SK-N-SH treated with all-trans-retinoic acid at 6 μM for 48 hours (cell line): ENCODE data around the gene SACS.

Experiments used
- ATAC-seq: fragments of 200-7000 bp; cut with Tn5 transposase; 3 replicates; pipeline ENCODE4 v1.9.1; 2020; ENCODE audit warnings: mild to moderate bottlenecking, moderate library complexity
- ARNTL ChIP-seq: fragments of 450-650 bp; formaldehyde crosslinking; IDR thresholded peaks from 2 replicates; pipeline ENCODE4 v1.5.0; 2020; ENCODE audit warnings: low read depth, mild to moderate bottlenecking, moderate library complexity, borderline replicate concordance
- BACH2 ChIP-seq: fragments of 250-450 bp; sonication (Bioruptor Pico); IDR thresholded peaks from 2 replicates; pipeline ENCODE4 v1.9.0; 2021; ENCODE audit warnings: mild to moderate bottlenecking, borderline replicate concordance
- CSDC2 ChIP-seq: fragments of 250-450 bp; sonication (Bioruptor Pico); IDR thresholded peaks from 2 replicates; pipeline ENCODE4 v1.5.0; 2020; ENCODE audit warnings: mild to moderate bottlenecking, moderate library complexity
- CSRNP3 ChIP-seq: fragments of 250-450 bp; sonication (Bioruptor Pico); IDR thresholded peaks from 2 replicates; pipeline ENCODE4 v1.5.1; 2021; ENCODE audit warnings: mild to moderate bottlenecking, moderate library complexity
- ESRRG ChIP-seq: fragments of 250-450 bp; sonication (Bioruptor Pico); IDR thresholded peaks from 2 replicates; pipeline ENCODE4 v1.6.1; 2021; ENCODE audit warnings: mild to moderate bottlenecking
- GLIS3 ChIP-seq: fragments of 250-450 bp; sonication (Bioruptor Pico); IDR thresholded peaks from 2 replicates; pipeline ENCODE4 v1.5.0; 2020; ENCODE audit warnings: mild to moderate bottlenecking, moderate library complexity
- OSR1 ChIP-seq: fragments of 250-450 bp; sonication (Bioruptor Pico); IDR thresholded peaks from 2 replicates; pipeline ENCODE4 v1.8.0; 2022; ENCODE audit warnings: moderate library complexity, mild to moderate bottlenecking, inconsistent platforms
- POU6F1 ChIP-seq: fragments of 250-450 bp; sonication (Bioruptor Pico); IDR thresholded peaks from 2 replicates; pipeline ENCODE4 v1.8.0; 2021; ENCODE audit warnings: low read depth, mild to moderate bottlenecking, moderate library complexity, borderline replicate concordance
- PPARA ChIP-seq: fragments of 250-450 bp; sonication (Bioruptor Pico); IDR thresholded peaks from 2 replicates; pipeline ENCODE4 v1.5.0; 2020; ENCODE audit warnings: mild to moderate bottlenecking, borderline replicate concordance
- RARB ChIP-seq: fragments of 250-450 bp; sonication (Bioruptor Pico); IDR thresholded peaks from 2 replicates; pipeline ENCODE4 v1.8.0; 2021; ENCODE audit warnings: mild to moderate bottlenecking, moderate library complexity
- SNAI2 ChIP-seq: fragments of 250-450 bp; sonication (Bioruptor Pico); IDR thresholded peaks from 2 replicates; pipeline ENCODE4 v1.5.0; 2020; ENCODE audit warnings: mild to moderate bottlenecking, moderate library complexity
- TCF4 ChIP-seq: fragments of 250-450 bp; sonication (Bioruptor Pico); IDR thresholded peaks from 2 replicates; pipeline ENCODE4 v1.8.0; 2021; ENCODE audit warnings: mild to moderate bottlenecking, moderate library complexity, borderline replicate concordance
- TOX ChIP-seq: fragments of 250-450 bp; sonication (Bioruptor Pico); IDR thresholded peaks from 2 replicates; pipeline ENCODE4 v1.8.0; 2021; ENCODE audit warnings: mild to moderate bottlenecking, moderate library complexity, borderline replicate concordance
- ZC3H10 ChIP-seq: fragments of 250-450 bp; sonication (Bioruptor Pico); IDR thresholded peaks from 2 replicates; pipeline ENCODE4 v1.5.1; 2021; ENCODE audit warnings: mild to moderate bottlenecking, moderate library complexity
- ZFP3 ChIP-seq: fragments of 250-450 bp; sonication (Bioruptor Pico); IDR thresholded peaks from 2 replicates; pipeline ENCODE4 v1.5.0; 2020; ENCODE audit warnings: mild to moderate bottlenecking, moderate library complexity
- ZFP30 ChIP-seq: fragments of 450-650 bp; formaldehyde crosslinking; IDR thresholded peaks from 2 replicates; pipeline ENCODE4 v1.5.0; 2022; ENCODE audit warnings: mild to moderate bottlenecking, moderate library complexity
- ZNF565 ChIP-seq: fragments of 450-650 bp; formaldehyde crosslinking; conservative IDR thresholded peaks from 2 replicates; pipeline ENCODE4 v1.5.0; 2020; ENCODE audit warnings: low read depth, mild to moderate bottlenecking, moderate library complexity
- ZNF70 ChIP-seq: fragments of 450-650 bp; formaldehyde crosslinking; IDR thresholded peaks from 2 replicates; pipeline ENCODE4 v1.5.0; 2020; ENCODE audit warnings: mild to moderate bottlenecking, moderate library complexity
- ZNF8 ChIP-seq: fragments of 450-650 bp; formaldehyde crosslinking; IDR thresholded peaks from 2 replicates; pipeline ENCODE4 v1.5.0; 2020; ENCODE audit warnings: mild to moderate bottlenecking, moderate library complexity
- TF ChIP-seq, protein P1 (sequence below): fragments of 250-450 bp; sonication (Bioruptor Pico); IDR thresholded peaks from 2 replicates; pipeline ENCODE4 v1.5.0; 2020; ENCODE audit warnings: mild to moderate bottlenecking, moderate library complexity
- TF ChIP-seq, protein P2 (sequence below): fragments of 250-450 bp; sonication (Bioruptor Pico); IDR thresholded peaks from 2 replicates; pipeline ENCODE4 v1.8.0; 2020; ENCODE audit warnings: mild to moderate bottlenecking, moderate library complexity, borderline replicate concordance

Gene SACS

DNA sequence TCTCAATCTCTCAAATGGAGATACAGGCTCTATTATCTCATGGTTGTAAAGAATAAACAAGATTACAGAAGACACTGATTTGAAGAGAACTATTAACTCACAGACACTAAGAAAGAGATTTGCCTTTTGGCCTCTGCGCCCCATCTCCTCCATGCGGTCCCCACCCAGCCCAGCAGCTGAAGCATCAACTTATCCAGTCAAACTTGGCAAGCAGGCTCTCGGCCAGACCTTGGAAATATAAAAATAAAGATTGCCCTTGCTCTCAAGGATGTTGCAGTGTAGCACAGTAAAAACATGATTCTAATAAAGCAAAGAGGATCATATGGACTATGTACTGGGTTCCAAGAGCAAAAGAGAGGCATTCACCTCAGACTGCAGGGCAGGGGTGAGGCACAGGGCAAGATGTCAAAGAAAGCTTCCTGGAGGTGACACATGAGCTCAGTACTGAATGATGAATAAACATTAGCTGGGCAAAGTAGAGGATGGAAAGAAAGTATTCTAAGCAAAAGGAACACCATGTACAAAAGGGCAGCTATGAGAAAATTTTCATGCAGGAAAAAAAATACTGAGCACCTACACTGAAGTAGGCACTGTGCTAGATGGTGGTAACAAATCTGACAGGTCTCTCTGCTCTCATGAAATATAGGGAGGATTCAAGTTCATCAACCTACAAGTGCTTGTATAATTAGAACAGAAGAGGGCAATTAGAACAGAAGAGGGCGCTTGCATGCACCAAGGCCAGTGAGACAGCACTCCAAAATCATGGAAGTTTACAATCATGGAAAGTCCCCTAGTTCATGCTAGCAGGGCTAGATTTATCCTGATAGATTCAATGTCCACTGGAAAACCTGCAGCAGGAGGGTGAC is 85.0 kb downstream of the SACS start:
- TF ChIP-seq OSR1 (CRISPR knock-in tag) (no peak), GLIS3 (CRISPR knock-in tag) (no peak), CSRNP3 (CRISPR knock-in tag) (no peak), RARB (CRISPR knock-in tag) (no peak), TOX (CRISPR knock-in tag) (no peak), ZNF8 (CRISPR knock-in tag) (no peak)
- ATAC-seq: no peak; the same call in 2 of the 3 replicates

DNA sequence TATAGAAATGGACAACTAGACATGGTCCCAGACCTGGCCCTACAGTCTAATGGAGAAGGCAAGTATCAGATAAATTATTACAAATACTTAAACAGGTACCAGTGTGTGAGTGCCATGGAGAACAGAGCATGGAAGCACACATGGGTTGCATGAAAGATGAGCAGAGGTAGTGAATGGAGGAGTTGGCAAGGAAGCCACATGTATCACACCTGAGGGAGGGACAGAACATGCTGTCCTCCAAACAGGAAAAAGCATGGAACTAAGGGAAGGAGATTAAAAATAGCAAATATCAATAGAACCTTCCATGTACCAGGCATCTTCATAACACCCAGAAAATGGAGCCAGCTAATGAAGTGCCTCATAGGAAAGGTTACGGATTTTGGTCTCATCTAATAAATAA is 85.9 kb downstream of the SACS start:
- TF ChIP-seq, protein P1, sequence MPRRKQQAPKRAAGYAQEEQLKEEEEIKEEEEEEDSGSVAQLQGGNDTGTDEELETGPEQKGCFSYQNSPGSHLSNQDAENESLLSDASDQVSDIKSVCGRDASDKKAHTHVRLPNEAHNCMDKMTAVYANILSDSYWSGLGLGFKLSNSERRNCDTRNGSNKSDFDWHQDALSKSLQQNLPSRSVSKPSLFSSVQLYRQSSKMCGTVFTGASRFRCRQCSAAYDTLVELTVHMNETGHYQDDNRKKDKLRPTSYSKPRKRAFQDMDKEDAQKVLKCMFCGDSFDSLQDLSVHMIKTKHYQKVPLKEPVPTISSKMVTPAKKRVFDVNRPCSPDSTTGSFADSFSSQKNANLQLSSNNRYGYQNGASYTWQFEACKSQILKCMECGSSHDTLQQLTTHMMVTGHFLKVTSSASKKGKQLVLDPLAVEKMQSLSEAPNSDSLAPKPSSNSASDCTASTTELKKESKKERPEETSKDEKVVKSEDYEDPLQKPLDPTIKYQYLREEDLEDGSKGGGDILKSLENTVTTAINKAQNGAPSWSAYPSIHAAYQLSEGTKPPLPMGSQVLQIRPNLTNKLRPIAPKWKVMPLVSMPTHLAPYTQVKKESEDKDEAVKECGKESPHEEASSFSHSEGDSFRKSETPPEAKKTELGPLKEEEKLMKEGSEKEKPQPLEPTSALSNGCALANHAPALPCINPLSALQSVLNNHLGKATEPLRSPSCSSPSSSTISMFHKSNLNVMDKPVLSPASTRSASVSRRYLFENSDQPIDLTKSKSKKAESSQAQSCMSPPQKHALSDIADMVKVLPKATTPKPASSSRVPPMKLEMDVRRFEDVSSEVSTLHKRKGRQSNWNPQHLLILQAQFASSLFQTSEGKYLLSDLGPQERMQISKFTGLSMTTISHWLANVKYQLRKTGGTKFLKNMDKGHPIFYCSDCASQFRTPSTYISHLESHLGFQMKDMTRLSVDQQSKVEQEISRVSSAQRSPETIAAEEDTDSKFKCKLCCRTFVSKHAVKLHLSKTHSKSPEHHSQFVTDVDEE (CRISPR knock-in tag): no peak
- no peak for TF ChIP-seq ZC3H10 (CRISPR knock-in tag)
- TF ChIP-seq ARNTL (CRISPR knock-in tag): no peak
- TF ChIP-seq, protein P2, sequence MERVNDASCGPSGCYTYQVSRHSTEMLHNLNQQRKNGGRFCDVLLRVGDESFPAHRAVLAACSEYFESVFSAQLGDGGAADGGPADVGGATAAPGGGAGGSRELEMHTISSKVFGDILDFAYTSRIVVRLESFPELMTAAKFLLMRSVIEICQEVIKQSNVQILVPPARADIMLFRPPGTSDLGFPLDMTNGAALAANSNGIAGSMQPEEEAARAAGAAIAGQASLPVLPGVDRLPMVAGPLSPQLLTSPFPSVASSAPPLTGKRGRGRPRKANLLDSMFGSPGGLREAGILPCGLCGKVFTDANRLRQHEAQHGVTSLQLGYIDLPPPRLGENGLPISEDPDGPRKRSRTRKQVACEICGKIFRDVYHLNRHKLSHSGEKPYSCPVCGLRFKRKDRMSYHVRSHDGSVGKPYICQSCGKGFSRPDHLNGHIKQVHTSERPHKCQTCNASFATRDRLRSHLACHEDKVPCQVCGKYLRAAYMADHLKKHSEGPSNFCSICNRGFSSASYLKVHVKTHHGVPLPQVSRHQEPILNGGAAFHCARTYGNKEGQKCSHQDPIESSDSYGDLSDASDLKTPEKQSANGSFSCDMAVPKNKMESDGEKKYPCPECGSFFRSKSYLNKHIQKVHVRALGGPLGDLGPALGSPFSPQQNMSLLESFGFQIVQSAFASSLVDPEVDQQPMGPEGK (CRISPR knock-in tag): no peak
- no peak for TF ChIP-seq SNAI2 (CRISPR knock-in tag)
- TF ChIP-seq PPARA (CRISPR knock-in tag): no peak
- TF ChIP-seq ZNF565 (CRISPR knock-in tag): no peak
- TF ChIP-seq OSR1 (CRISPR knock-in tag): no peak
- TF ChIP-seq POU6F1 (CRISPR knock-in tag): no peak
- TF ChIP-seq ZNF70 (CRISPR knock-in tag): no peak
- TF ChIP-seq ZNF8 (CRISPR knock-in tag): no peak
- TF ChIP-seq ZFP3 (CRISPR knock-in tag): no peak
- TF ChIP-seq CSRNP3 (CRISPR knock-in tag): no peak
- no peak for TF ChIP-seq TCF4 (CRISPR knock-in tag)
- TF ChIP-seq CSDC2 (CRISPR knock-in tag): no peak
- TF ChIP-seq ZFP30: no peak
- TF ChIP-seq BACH2 (CRISPR knock-in tag): no peak
- no peak for TF ChIP-seq TOX (CRISPR knock-in tag)
- TF ChIP-seq RARB (CRISPR knock-in tag): no peak
- TF ChIP-seq ESRRG: no peak
- ATAC-seq: no peak
